Kidney epithelial cell (primary cell): ENCODE measurements around the gene FBXO3. TPM values are rescaled to one million over a fixed set of nuclear protein-coding genes. Genes with fewer than 3 reads are reported as not detected.

Source experiments
- DNase-seq: peaks from one replicate; pipeline ENCODE4 v3.0.0-alpha.2; 2010; ENCODE audit warnings: low read depth
- H3K27me3 ChIP-seq: 2 replicates; pipeline ENCODE4 v1.6.0; 2011; ENCODE audit warnings: low read length; ENCODE audit not compliant: control insufficient read depth, insufficient read depth
- H3K36me3 ChIP-seq: 2 replicates; pipeline ENCODE4 v1.5.1; 2011; ENCODE audit warnings: low read length; ENCODE audit not compliant: control insufficient read depth, insufficient read depth
- H3K4me3 ChIP-seq: 2 replicates; pipeline ENCODE4 v1.5.1; 2011; ENCODE audit warnings: low read depth, mild to moderate bottlenecking, control low read depth, low read length
- total RNA-seq: library from RNA; depleted of rRNA; stranded (reverse); fragments of >200 nt; gene quantifications from 2 replicates; pipeline ENCODE4 v1.2.3, GENCODE V29; 2015
- TF ChIP-seq, protein P1 (sequence below): IDR thresholded peaks from 2 replicates; pipeline ENCODE4 v1.5.1; 2011; ENCODE audit warnings: mild to moderate bottlenecking, moderate library complexity, low read length, control low read depth, inconsistent platforms; ENCODE audit not compliant: insufficient read depth, poor library complexity, severe bottlenecking

The FBXO3 gene
- total RNA-seq, 1 donor from 2014 or later: 34.6 TPM

DNA sequence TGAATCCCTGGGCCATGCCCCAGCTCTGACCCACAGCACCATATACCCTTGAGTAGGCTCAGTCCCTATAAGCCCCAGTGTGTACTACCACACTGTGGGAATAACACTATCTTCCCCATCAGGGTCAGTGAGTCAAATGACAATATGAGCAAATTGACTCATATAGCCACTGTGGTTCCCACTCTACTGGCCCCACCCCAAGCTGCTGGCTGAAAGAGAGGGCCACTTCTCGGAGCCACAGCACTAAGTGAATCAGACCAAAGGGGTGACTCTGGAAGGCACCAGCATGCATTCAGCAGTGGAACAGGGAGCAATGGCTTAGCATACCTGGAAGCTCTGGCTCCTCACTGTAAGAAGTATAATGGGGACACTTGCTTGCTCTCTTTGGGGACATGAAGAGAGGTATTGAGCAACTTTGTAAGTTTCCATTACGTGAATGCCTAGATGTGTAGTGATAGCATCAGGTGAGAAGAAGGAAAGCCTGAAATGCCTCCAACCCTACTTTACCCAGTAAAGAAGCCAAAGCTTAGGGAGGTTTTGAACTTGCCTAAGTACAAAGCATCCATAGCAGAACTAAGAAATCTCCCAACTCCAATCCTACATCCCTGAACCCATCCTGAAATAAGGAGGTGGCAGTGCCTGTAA lies 51.6 kb downstream of the FBXO3 start:
- Histone ChIP-seq H3K4me3 (no peak overlapping the region), H3K36me3 (peaks cover 3% of the 10 kb centered on the region), H3K27me3 (no peaks in the 10 kb centered on the region)
- TF ChIP-seq, protein P1, sequence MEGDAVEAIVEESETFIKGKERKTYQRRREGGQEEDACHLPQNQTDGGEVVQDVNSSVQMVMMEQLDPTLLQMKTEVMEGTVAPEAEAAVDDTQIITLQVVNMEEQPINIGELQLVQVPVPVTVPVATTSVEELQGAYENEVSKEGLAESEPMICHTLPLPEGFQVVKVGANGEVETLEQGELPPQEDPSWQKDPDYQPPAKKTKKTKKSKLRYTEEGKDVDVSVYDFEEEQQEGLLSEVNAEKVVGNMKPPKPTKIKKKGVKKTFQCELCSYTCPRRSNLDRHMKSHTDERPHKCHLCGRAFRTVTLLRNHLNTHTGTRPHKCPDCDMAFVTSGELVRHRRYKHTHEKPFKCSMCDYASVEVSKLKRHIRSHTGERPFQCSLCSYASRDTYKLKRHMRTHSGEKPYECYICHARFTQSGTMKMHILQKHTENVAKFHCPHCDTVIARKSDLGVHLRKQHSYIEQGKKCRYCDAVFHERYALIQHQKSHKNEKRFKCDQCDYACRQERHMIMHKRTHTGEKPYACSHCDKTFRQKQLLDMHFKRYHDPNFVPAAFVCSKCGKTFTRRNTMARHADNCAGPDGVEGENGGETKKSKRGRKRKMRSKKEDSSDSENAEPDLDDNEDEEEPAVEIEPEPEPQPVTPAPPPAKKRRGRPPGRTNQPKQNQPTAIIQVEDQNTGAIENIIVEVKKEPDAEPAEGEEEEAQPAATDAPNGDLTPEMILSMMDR: no peak
- no peak for DNase-seq

DNA sequence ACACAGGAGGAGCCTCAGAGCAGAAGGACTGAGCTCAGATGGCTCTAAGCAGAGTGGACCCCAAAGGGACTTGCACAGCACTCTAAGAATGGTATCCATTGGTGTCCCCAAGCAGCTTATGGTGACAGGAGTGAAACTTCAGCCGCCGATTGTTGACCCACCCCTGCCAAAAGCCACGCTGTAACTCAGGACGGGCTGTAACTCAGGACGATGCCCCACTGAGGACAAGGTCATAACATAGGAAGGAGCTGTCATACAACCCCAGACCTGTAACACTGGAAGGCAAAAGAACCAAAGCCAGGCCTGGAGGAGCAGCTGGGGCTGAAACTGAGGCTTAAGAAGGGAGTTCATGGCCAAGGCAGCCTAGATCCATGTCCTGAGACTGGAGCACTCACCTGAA lies 52.3 kb downstream of the FBXO3 start:
- TF ChIP-seq, protein P1: no peak
- DNase-seq: no peak
- Histone ChIP-seq H3K36me3 (peaks cover 3% of the 10 kb centered on the region), H3K4me3 (no peak overlapping the region), H3K27me3 (no peaks in the 10 kb centered on the region)

DNA sequence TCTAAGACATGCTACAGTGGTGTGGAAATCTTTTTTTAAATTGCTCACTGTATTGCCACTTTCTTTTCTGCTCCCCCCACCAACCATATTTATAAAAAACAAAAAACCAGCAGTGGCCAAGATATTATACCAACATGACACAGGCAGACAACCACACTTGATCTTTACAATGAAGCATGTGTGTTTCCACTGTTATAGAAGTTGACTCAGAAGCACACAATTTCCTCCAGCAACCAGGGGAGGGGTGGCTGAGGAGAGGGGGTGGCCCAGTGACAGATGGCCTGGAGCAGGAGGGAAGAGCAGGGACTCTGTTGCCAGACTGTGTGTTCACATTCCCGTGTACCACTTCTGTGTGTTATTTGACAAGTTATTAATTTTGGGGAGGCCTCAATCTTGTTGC lies 52.9 kb downstream of the FBXO3 start:
- H3K36me3 ChIP-seq: peaks cover 3% of the 10 kb centered on the region
- DNase-seq: no peak
- TF ChIP-seq, protein P1: no peak

DNA sequence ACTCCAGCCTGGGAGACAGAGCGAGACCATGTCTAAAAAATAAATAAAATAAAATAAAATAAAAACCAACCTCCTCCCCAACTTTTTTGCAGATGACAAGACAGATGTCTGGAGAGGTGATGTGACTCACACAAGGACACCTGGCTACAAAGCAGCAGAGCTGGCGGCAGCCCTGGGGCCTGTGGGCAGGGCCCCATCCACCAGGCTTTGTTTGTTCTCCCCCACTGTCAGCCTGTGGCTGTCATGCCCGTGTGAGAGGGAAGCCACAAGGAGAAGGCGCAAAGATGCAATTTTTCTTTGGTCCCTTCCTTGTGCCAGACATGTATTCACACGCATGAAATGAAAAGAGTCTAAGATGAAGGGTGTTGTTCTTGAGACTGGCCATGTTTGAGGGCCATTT lies 54.7 kb downstream of the FBXO3 start:
- H3K36me3 ChIP-seq: peaks cover 3% of the 10 kb centered on the region
- no peak overlapping the region for H3K4me3 ChIP-seq
- no peak for DNase-seq
- TF ChIP-seq, protein P1: no peak
- H3K27me3 ChIP-seq: no peaks in the 10 kb centered on the region

More for the DNA sequence above, 52.9 kb downstream of the FBXO3 start:
- Histone ChIP-seq H3K4me3 (no peak overlapping the region), H3K27me3 (no peaks in the 10 kb centered on the region)

DNA sequence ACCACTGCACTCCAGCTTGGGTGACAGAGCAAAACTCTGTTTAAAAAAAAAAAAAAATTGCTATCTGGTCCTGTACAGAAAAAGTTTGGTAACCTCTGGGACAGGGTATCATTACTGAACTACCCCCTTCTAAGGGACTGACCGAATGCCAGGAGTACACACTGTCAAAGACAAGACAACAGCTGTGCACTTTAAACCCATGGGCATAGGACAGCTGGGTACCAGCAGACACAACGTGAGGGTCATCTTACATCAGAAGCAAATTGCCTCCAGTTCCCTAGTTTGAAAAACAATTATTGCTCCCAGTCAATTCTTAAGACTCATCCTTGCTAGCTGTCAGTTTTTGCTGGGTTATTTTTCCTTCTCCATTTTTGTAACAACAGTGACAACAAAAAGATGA lies 55.9 kb downstream of the FBXO3 start:
- Histone ChIP-seq H3K4me3 (no peak overlapping the region), H3K27me3 (no peaks in the 10 kb centered on the region), H3K36me3 (peaks cover 3% of the 10 kb centered on the region)
- TF ChIP-seq, protein P1: no peak
- no peak for DNase-seq

DNA sequence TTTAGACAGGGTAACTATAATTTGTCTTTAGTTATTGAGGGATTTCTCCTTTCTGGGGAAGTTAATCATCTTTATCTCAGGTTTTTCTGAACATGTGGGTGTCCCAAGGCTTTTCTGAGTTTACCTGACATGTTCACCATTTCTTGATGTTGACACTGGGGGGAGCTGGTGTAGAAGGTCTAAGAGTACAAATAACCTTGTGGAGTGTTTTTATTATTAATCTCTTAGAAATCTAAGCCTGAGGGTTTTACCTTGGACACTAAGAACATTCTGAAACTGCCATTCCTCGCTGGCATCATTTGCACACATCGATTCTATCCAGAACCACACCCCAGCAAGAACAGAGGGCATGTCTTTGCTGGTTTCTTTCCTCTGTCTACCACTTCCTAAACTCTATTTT lies 58.1 kb downstream of the FBXO3 start:
- no peaks in the 10 kb centered on the region for H3K36me3 ChIP-seq
- no peak for DNase-seq
- no peaks in the 10 kb centered on the region for H3K27me3 ChIP-seq
- TF ChIP-seq, protein P1: peak; percentile 47
- no peak overlapping the region for H3K4me3 ChIP-seq
